Gastrocnemius medialis (tissue), 4 donors: Measurements from ENCODE around the gene MTRR. TPM values are rescaled to one million over a fixed set of nuclear protein-coding genes. Genes with fewer than 3 reads are reported as not detected.

Source experiments
- ATAC-seq, 2 donors: fragments of 150-250 bp; one replicate each; pipeline ENCODE4 v1.9.1; 2016
- DNase-seq, 2 donors: peaks; one replicate each; pipeline ENCODE4 v3.0.0-alpha.2; 2019
- H3K27ac ChIP-seq, 4 donors: fragments of 200-600 bp; sonication (generic); 1 replicate in 1 of 4; 2 replicates in 3 of 4; pipeline ENCODE4 v1.5.1; 2016 to 2018; ENCODE audit warnings: mild to moderate bottlenecking in 2 of 4, moderate library complexity in 1 of 4
- H3K27me3 ChIP-seq, 3 donors: fragments of 200-600 bp; sonication (generic) in 2 of 3; 1 replicate in 1 of 3; 2 replicates in 2 of 3; pipeline versions ENCODE4 v1.5.1 to v1.6.0; 2016 to 2019; ENCODE audit warnings: mild to moderate bottlenecking in 1 of 3, moderate library complexity in 1 of 3
- H3K36me3 ChIP-seq, 2 donors: fragments of 200-600 bp; sonication (generic) in 1 of 2; one replicate each; pipeline ENCODE4 v1.5.1; 2017 to 2018
- H3K4me1 ChIP-seq, 2 donors: fragments of 200-600 bp; sonication (generic) in 1 of 2; one replicate each; pipeline ENCODE4 v1.5.1; 2016 to 2017; ENCODE audit warnings: mild to moderate bottlenecking in 2 of 2
- H3K4me3 ChIP-seq, 4 donors: fragments of 200-600 bp; sonication (generic) in 3 of 4; 1 replicate in 1 of 4; 2 replicates in 3 of 4; pipeline ENCODE4 v1.5.1; 2016 to 2019; ENCODE audit warnings: mild to moderate bottlenecking in 2 of 4
- H3K9me3 ChIP-seq, 3 donors: fragments of 200-600 bp; sonication (generic) in 2 of 3; 1 replicate in 1 of 3; 2 replicates in 2 of 3; pipeline ENCODE4 v1.5.1; 2016 to 2019
- CTCF ChIP-seq, 5 experiments: fragments of 450-650 bp in 3 of 5; fragments of 200-600 bp in 2 of 5; sonication (generic) in 2 of 5; IDR thresholded peaks in 4 of 5; conservative IDR thresholded peaks in 1 of 5; 1 replicate in 4 of 5; 2 replicates in 1 of 5; pipeline ENCODE4 v1.5.1; 2016 to 2019; ENCODE audit warnings: antibody characterized with exemption in 5 of 5, mild to moderate bottlenecking in 3 of 5, moderate library complexity in 3 of 5
- POLR2A ChIP-seq, 2 donors: fragments of 450-650 bp; IDR thresholded peaks; one replicate each; pipeline ENCODE4 v1.6.1; 2017; ENCODE audit warnings: antibody characterized with exemption in 2 of 2, mild to moderate bottlenecking in 2 of 2, moderate library complexity in 2 of 2
- in situ Hi-C, 4 donors: fragments of 200-750 bp; cut with MboI; loops; one replicate each; pipeline versions ENCODE4 v1.15.0 to v1.8.0; 2017; ENCODE audit warnings: low sequenced_read_pairs in 4 of 4
- intact Hi-C: fragments of 100-400 bp; cut with DNase I; formaldehyde crosslinking; loops from one replicate; pipeline ENCODE4 v1.15.1; 2023; ENCODE audit warnings: low total_unique reads
- total RNA-seq, 4 donors: library from RNA; depleted of rRNA; stranded (reverse); fragments of >200 nt; gene quantifications; one replicate each; pipeline versions ENCODE4 v1.1.0 to v1.2.3, GENCODE V29; 2016

The MTRR gene
- total RNA-seq, 4 donors from 2014 or later: 27.9 to 75.1 (median 50.8) TPM

GRCh38 chr5:7874639-7875038 is 5.7 kb downstream of the MTRR start:
- TF ChIP-seq POLR2A (IDR thresholded peaks at IDR 0.05) (no peak), CTCF (IDR thresholded peaks at IDR 0.05 in 4 of 5, conservative IDR thresholded peaks at IDR 0.05 in 1 of 5) (no peak)
- H3K27me3 ChIP-seq: no peaks in the 10 kb centered on the region
- H3K4me3 ChIP-seq: no peak overlapping the region
- H3K36me3 ChIP-seq: peaks cover 0 to 52% of the 10 kb centered on the region in 2 donors
- H3K4me1 ChIP-seq: peaks cover 21 to 28% of the 10 kb centered on the region in 2 donors
- in situ Hi-C loops: loop anchor here in 2 of 4 donors (25.0 kb wide), 2 partner anchors 588 to 1237 kb away; partner anchors contain the start of genes NSUN2 (in 2 of the 2) and SRD5A1 (in 2 of the 2)
- ATAC-seq (no peak), DNase-seq (no peak)
- no peak overlapping the region for H3K27ac ChIP-seq
- no peaks in the 10 kb centered on the region for H3K9me3 ChIP-seq
- intact Hi-C loops: no loop called here

- in situ Hi-C loops: no loop called here
- H3K4me1 ChIP-seq: peaks cover 16 to 23% of the 10 kb centered on the region in 2 donors
These were observed 6.2 kb downstream of the MTRR start for GRCh38 chr5:7875151-7875550.

DNA sequence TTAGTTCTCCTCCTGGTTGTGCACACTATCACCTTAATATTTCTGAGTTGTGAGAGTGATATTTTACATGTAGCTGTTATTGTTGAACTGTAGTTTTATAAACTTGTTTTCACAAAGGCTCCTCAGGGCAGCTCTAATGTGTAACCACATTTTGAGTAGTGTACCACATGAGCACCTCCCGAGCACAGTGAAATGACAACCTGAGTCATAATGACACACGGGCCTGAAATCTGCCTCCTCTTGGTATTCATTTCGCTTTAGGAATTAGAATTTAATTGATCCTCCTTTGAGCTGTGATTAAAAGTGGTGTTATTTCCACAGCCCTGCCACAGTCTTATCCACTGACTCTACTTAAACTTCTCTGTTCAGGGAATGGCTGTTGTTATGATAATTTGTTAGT is 7.9 kb downstream of the MTRR start:
- Histone ChIP-seq H3K9me3 (no peaks in the 10 kb centered on the region), H3K27ac (no peak overlapping the region), H3K36me3 (peaks cover 0 to 66% of the 10 kb centered on the region in 2 donors), H3K4me1 (peaks cover under 1 to 6% of the 10 kb centered on the region in 2 donors), H3K4me3 (no peak overlapping the region), H3K27me3 (no peaks in the 10 kb centered on the region)
- in situ Hi-C loops: no loop called here
- TF ChIP-seq CTCF (IDR thresholded peaks at IDR 0.05 in 4 of 5, conservative IDR thresholded peaks at IDR 0.05 in 1 of 5) (no peak), POLR2A (IDR thresholded peaks at IDR 0.05) (no peak)
- intact Hi-C loops: no loop called here
- no peak for ATAC-seq
- no peak for DNase-seq

More at GRCh38 chr5:7875151-7875550, 6.2 kb downstream of the MTRR start:
- Histone ChIP-seq H3K27ac (no peak overlapping the region), H3K4me3 (no peak overlapping the region), H3K36me3 (peaks cover 0 to 56% of the 10 kb centered on the region in 2 donors), H3K9me3 (no peaks in the 10 kb centered on the region), H3K27me3 (no peaks in the 10 kb centered on the region)
- no peak for TF ChIP-seq POLR2A (IDR thresholded peaks at IDR 0.05)
- no peak for TF ChIP-seq CTCF (IDR thresholded peaks at IDR 0.05 in 4 of 5, conservative IDR thresholded peaks at IDR 0.05 in 1 of 5)
- intact Hi-C loops: no loop called here
- DNase-seq: no peak
- no peak for ATAC-seq

DNA sequence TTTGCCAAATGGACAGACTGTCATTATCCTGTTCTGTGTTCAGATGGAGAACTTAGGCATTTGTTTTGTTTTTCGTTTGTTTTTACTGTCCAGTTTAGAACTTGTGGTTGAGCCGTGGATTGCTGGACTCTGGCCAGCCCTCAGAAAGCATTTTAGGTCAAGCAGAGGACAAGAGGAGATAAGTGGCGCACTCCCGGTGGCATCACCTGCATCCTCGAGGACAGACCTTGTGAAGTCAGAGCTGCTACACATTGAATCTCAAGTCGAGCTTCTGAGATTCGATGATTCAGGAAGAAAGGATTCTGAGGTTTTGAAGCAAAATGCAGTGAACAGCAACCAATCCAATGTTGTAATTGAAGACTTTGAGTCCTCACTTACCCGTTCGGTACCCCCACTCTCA is 8.9 kb downstream of the MTRR start:
- H3K4me3 ChIP-seq: no peak overlapping the region
- TF ChIP-seq POLR2A (IDR thresholded peaks at IDR 0.05): no peak
- no peak for TF ChIP-seq CTCF (IDR thresholded peaks at IDR 0.05 in 4 of 5, conservative IDR thresholded peaks at IDR 0.05 in 1 of 5)
- H3K36me3 ChIP-seq: peaks cover 0 to 76% of the 10 kb centered on the region in 2 donors
- in situ Hi-C loops: no loop called here
- ATAC-seq (no peak), DNase-seq (no peak)
- intact Hi-C loops: no loop called here
- no peaks in the 10 kb centered on the region for H3K27me3 ChIP-seq
- H3K27ac ChIP-seq: no peak overlapping the region
- no peaks in the 10 kb centered on the region for H3K9me3 ChIP-seq
- no peaks in the 10 kb centered on the region for H3K4me1 ChIP-seq

DNA sequence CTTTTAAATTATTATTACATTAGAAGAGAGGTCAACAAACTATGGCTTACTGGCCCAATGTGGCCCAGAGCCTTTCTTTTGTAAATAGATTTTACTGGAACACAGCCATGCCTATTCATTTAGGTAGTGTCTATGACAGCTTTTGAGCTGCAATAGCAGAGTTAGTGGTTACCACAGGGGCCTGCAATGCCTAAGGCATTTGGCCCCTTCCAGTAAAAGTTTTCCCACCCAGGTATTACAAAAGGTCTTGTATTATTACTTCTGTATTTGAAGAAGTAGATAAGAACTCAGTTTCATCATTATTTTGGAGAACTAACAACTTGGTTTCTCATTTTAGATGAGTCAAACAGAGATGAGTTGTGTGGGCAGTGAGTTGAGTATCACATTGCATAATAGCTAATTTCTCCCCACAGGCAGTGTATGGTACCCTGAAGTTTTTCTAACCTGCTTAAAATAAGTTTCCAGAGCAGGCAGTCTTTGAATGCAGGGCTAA is 9.5 kb downstream of the MTRR start:
- Histone ChIP-seq H3K27ac (no peak overlapping the region), H3K4me3 (no peak overlapping the region), H3K36me3 (peaks cover 0 to 81% of the 10 kb centered on the region in 2 donors), H3K9me3 (no peaks in the 10 kb centered on the region), H3K4me1 (no peaks in the 10 kb centered on the region), H3K27me3 (no peaks in the 10 kb centered on the region)
- ATAC-seq (no peak), DNase-seq (no peak)
- intact Hi-C loops: no loop called here
- in situ Hi-C loops: no loop called here
- TF ChIP-seq POLR2A (IDR thresholded peaks at IDR 0.05) (no peak), CTCF (IDR thresholded peaks at IDR 0.05 in 4 of 5, conservative IDR thresholded peaks at IDR 0.05 in 1 of 5) (no peak)
